ENCODE measurements around the gene FBXL7. TPM values are rescaled to one million over a fixed set of nuclear protein-coding genes. Genes with fewer than 3 reads are reported as not detected.

Gene FBXL7
- total RNA-seq, 1 experiment from 2014 or later: not detected

- CTCF ChIA-PET: no interaction called here
- no TSS peak for BruUV-seq (replicated peaks)
- DNase-seq (ENCODE audit: low read depth, low spot score): no peak
Observed at GRCh38 chr5:15796096-15796495, 296.1 kb downstream of the FBXL7 start.

GRCh38 chr5:15796557-15796956 lies 296.6 kb downstream of the FBXL7 start:
- ChIA-PET POLR2A (no interaction called here), CTCF (no interaction called here)
- no peak for DNase-seq (ENCODE audit: low read depth, low spot score)
- no peaks in the 10 kb centered on the region for H3K36me3 ChIP-seq (ENCODE audit: control insufficient read depth, insufficient read depth, low read length)
- H3K27me3 ChIP-seq (ENCODE audit: control insufficient read depth, insufficient read depth, low read length): no peaks in the 10 kb centered on the region
- H3K4me1 ChIP-seq (ENCODE audit: control insufficient read depth, insufficient read depth, low read length): no peaks in the 10 kb centered on the region
- intact Hi-C loops (cut with micrococcal nuclease; ENCODE audit: unreplicated experiment): no loop called here
- in situ Hi-C loops (cut with HindIII; ENCODE audit: low pct_unique_long_range_greater_than_20kb, low sequenced_read_pairs): no loop called here
- H3K9me3 ChIP-seq (ENCODE audit: control insufficient read depth, insufficient read depth, low read depth, low read length): peaks cover 3% of the 10 kb centered on the region; the same call in 1 of the 2 replicates
- BruUV-seq (replicated peaks): no TSS peak
- no peak for TF ChIP-seq POLR2AphosphoS5 (IDR thresholded peaks at IDR 0.05; ENCODE audit: low read depth, low read length)
- no peak for TF ChIP-seq CTCF (IDR thresholded peaks at IDR 0.05)
- no peak for TF ChIP-seq SIN3A (IDR thresholded peaks at IDR 0.05; ENCODE audit: borderline replicate concordance, insufficient read depth, low read depth, low read length)
- no peak for TF ChIP-seq REST (IDR thresholded peaks at IDR 0.05; ENCODE audit: insufficient read depth in 1 of 2, low read depth in 2 of 2, low read length in 1 of 2)
- no peak for TF ChIP-seq TCF7L2 (IDR thresholded peaks at IDR 0.05; ENCODE audit: low read depth, low read length)
- H3K27ac ChIP-seq (ENCODE audit: low read length): no peak overlapping the region
- ATAC-seq: no peak
- H3K4me3 ChIP-seq (ENCODE audit: low read depth in 2 of 2, low read length in 2 of 2): no peak overlapping the region

More at GRCh38 chr5:15796096-15796495, 296.1 kb downstream of the FBXL7 start:
- in situ Hi-C loops (cut with HindIII; ENCODE audit: low pct_unique_long_range_greater_than_20kb, low sequenced_read_pairs): no loop called here
- POLR2A ChIA-PET: no interaction called here
- no peak for TF ChIP-seq REST (IDR thresholded peaks at IDR 0.05; ENCODE audit: insufficient read depth in 1 of 2, low read depth in 2 of 2, low read length in 1 of 2)
- TF ChIP-seq CTCF (IDR thresholded peaks at IDR 0.05): no peak
- TF ChIP-seq POLR2AphosphoS5 (IDR thresholded peaks at IDR 0.05; ENCODE audit: low read depth, low read length): no peak
- no peak for TF ChIP-seq TCF7L2 (IDR thresholded peaks at IDR 0.05; ENCODE audit: low read depth, low read length)
- TF ChIP-seq SIN3A (IDR thresholded peaks at IDR 0.05; ENCODE audit: borderline replicate concordance, insufficient read depth, low read depth, low read length): no peak
- no peak overlapping the region for H3K4me3 ChIP-seq (ENCODE audit: low read depth in 2 of 2, low read length in 2 of 2)
- H3K27ac ChIP-seq (ENCODE audit: low read length): no peak overlapping the region
- no peaks in the 10 kb centered on the region for H3K4me1 ChIP-seq (ENCODE audit: control insufficient read depth, insufficient read depth, low read length)
- H3K9me3 ChIP-seq (ENCODE audit: control insufficient read depth, insufficient read depth, low read depth, low read length): peaks cover 3% of the 10 kb centered on the region; the same call in 1 of the 2 replicates
- no peaks in the 10 kb centered on the region for H3K36me3 ChIP-seq (ENCODE audit: control insufficient read depth, insufficient read depth, low read length)
- intact Hi-C loops (cut with micrococcal nuclease; ENCODE audit: unreplicated experiment): no loop called here
- no peak for ATAC-seq
- H3K27me3 ChIP-seq (ENCODE audit: control insufficient read depth, insufficient read depth, low read length): no peaks in the 10 kb centered on the region

Data from Panc1 (cell line).